Left ventricle myocardium inferior (tissue), 1 donor: ENCODE measurements around the gene FAM3D. TPM values are rescaled to one million over a fixed set of nuclear protein-coding genes. Genes with fewer than 3 reads are reported as not detected.
A peak's percentile ranks its signal among the peaks of the same experiment; 100 is the strongest.

Experiments
- DNase-seq: peaks from one replicate; pipeline ENCODE4 v3.0.0-alpha.2; 2020
- H3K27ac ChIP-seq: fragments of 200-600 bp; replicated peaks from 2 replicates; pipeline ENCODE4 v1.8.0; 2021
- H3K27me3 ChIP-seq: fragments of 200-600 bp; 2 replicates; pipeline ENCODE4 v1.8.0; 2021; ENCODE audit warnings: low read depth
- H3K36me3 ChIP-seq: fragments of 200-600 bp; 2 replicates; pipeline ENCODE4 v1.8.0; 2021
- H3K4me1 ChIP-seq: fragments of 200-600 bp; 2 replicates; pipeline ENCODE4 v1.8.0; 2021
- H3K4me3 ChIP-seq: fragments of 200-600 bp; 2 replicates; pipeline ENCODE4 v1.8.0; 2021; ENCODE audit warnings: mild to moderate bottlenecking, moderate library complexity
- H3K9me3 ChIP-seq: fragments of 200-600 bp; replicated peaks from 2 replicates; pipeline ENCODE4 v1.8.0; 2021
- CTCF ChIP-seq: fragments of 200-600 bp; IDR thresholded peaks from 2 replicates; pipeline ENCODE4 v1.8.0; 2021; ENCODE audit warnings: antibody characterized with exemption, mild to moderate bottlenecking, borderline replicate concordance
- intact Hi-C: fragments of 100-400 bp; cut with micrococcal nuclease; formaldehyde crosslinking; loops from one replicate; pipeline ENCODE4 v1.11.0; 2022
- total RNA-seq: library from RNA; stranded (reverse); fragmentation: NEBNext Ultra II Directional; extraction: Animal tissue kit (Norgen Biotek cat#: 25700); gene quantifications from one replicate; pipeline ENCODE4 v1.2.1, GENCODE V29; 2021
- donor health status: DM: no; HTN: yes; CAD: no; lungs with severe emphysema.

The FAM3D gene
- total RNA-seq, 1 donor from 2014 or later: 0.16 TPM

DNA sequence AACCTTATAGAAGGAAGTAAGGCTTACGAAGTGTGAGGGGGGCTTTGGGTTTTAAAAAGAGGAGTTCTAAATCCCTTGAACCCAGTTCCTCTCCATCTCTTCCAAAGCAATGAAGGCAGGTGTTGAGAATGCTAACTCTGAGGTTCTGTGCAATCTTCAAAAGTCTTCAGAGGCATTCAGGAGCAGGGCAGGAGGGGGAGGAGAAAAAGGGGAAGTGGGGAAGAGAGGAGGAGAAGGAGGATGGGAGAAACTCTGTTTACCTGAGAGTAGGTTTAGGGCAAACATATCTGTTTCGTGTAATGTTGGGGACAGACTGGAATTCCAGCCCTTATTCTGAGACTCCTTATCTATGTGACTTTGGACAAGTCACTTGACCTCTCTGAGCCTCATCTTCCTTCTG, 36.9 kb downstream of the FAM3D start:
- H3K27ac ChIP-seq: peak overlapping the region; percentile 92
- H3K9me3 ChIP-seq: no peaks in the 10 kb centered on the region
- H3K4me1 ChIP-seq: peaks cover 40% of the 10 kb centered on the region
- no peak for DNase-seq
- no peak for TF ChIP-seq CTCF
- peaks cover 10% of the 10 kb centered on the region for H3K27me3 ChIP-seq
- H3K4me3 ChIP-seq: no peak overlapping the region
- H3K36me3 ChIP-seq: no peaks in the 10 kb centered on the region
- intact Hi-C loops: loop anchor here (2.0 to 10.0 kb wide), 2 partner anchors 61 to 315 kb away; no protein-coding TSS in a partner anchor

DNA sequence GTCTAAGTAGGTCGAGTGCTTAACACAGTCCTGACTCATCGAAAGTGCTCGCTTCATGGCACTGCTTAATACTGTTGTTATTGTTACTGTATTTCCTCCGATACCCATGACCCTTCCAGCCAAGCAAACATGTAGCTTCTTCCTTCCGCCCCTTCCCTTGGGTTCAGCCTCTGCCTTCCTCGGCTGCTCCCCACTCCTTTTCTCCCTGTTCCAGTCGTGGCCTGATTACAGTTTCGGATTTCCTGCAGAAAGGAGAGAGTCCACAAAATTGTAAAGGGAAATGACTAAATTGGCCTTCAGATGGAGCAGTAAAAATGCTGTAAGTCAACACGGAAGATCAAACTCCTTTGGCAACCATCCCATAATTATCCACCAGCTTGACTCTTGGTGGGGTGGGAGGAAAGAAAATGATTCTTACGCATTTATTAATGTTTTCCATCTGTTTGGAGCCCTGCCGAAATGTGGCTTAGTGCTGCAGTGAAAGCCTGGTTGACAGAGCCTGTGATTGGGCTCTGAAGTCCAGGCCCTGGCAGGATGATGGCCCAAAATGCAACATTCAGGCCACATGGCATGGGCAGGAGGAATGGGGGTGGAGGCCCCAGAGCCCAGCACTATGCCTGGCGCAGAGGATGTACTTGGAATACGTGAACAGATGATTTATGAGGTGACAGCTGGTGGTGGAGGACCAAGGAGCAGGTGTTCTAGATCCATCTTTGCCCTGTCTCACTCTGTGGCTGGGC, 37.6 kb downstream of the FAM3D start:
- no peak for TF ChIP-seq CTCF
- peaks cover 45% of the 10 kb centered on the region for H3K4me1 ChIP-seq
- H3K4me3 ChIP-seq: peak overlapping the region; percentile 3
- intact Hi-C loops: no loop called here
- no peaks in the 10 kb centered on the region for H3K36me3 ChIP-seq
- H3K9me3 ChIP-seq: no peaks in the 10 kb centered on the region
- peaks cover 4% of the 10 kb centered on the region for H3K27me3 ChIP-seq
- peak overlapping the region; percentile 92 for H3K27ac ChIP-seq
- no peak for DNase-seq

DNA sequence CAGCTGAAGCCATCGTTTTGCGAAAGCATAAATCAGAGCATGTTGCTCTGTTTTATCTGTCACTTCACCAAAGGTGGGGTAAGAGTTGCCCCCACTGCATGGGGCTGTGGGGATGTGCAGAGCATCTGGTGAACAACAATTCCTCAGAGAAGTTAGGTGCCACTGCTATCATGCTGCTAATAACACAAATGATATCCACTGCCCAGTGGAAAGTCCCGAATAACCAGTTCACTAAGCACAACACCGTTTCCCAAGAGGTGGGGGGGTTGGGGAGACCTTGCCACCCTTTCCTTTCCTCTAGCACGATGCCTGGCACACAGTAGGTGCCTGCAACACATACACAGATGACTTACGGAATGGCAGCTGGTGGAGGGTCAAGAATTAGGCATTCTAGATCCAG, 38.6 kb downstream of the FAM3D start:
- TF ChIP-seq CTCF: no peak
- intact Hi-C loops: no loop called here
- H3K27me3 ChIP-seq: no peaks in the 10 kb centered on the region
- no peaks in the 10 kb centered on the region for H3K36me3 ChIP-seq
- peaks cover 51% of the 10 kb centered on the region for H3K4me1 ChIP-seq
- H3K9me3 ChIP-seq: no peaks in the 10 kb centered on the region
- no peak overlapping the region for H3K4me3 ChIP-seq
- peak overlapping the region; percentile 92 for H3K27ac ChIP-seq
- no peak for DNase-seq

- no peaks in the 10 kb centered on the region for H3K9me3 ChIP-seq
- TF ChIP-seq CTCF: no peak
- peak overlapping the region; percentile 92 for H3K27ac ChIP-seq
- H3K4me1 ChIP-seq: peaks cover 55% of the 10 kb centered on the region
- intact Hi-C loops: no loop called here
- H3K27me3 ChIP-seq: no peaks in the 10 kb centered on the region
- peak; percentile 77 for DNase-seq
- H3K4me3 ChIP-seq: peak overlapping the region; percentile 68
- H3K36me3 ChIP-seq: no peaks in the 10 kb centered on the region
These were observed 39.0 kb downstream of the FAM3D start for GRCh38 chr3:58627570-58627885.

DNA sequence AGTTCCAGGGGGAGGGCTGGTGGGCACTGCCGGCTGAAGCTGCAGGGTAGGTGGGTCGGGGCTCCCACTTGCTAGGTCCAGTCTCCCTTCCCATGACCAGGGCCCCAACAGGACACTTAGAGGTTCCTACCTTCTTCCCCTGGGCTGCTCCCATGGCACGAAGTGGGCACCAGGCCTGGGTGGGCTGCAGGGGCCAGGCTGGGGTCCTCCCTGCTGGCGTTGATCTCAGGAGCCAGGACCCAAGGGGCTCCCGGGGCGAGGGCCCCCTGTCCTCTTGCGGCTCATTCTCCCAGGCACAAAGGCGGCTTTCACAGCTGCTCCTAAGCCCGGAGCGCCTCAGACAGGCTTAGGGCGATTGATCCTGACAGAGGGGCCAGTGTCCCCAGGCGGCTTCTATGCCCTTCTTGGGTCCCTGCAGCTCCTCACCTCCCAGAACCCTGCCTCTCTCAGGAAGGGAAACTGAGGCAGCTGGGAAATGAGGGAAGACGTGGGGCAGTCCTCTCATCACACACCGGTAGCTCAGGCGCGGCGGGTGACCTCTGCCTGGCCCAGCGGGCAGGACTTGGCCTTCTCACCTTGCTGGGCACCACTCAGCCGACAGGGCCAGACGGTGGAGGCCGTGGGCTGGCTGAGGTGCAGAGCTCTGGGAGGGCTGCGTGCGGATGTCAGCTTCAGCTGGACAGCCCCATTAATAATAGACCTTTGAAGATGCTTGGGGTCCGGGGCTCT, 39.6 kb downstream of the FAM3D start:
- no peak for DNase-seq
- peaks cover 60% of the 10 kb centered on the region for H3K4me1 ChIP-seq
- peak overlapping the region; percentile 68 for H3K4me3 ChIP-seq
- H3K27me3 ChIP-seq: no peaks in the 10 kb centered on the region
- intact Hi-C loops: no loop called here
- no peaks in the 10 kb centered on the region for H3K9me3 ChIP-seq
- peak overlapping the region; percentile 92 for H3K27ac ChIP-seq
- no peaks in the 10 kb centered on the region for H3K36me3 ChIP-seq
- TF ChIP-seq CTCF: no peak
